Sigmoid colon (tissue), 4 donors: ENCODE results near the gene SLC50A1.

Experiments used
- CTCF ChIP-seq, 4 experiments: fragments of 450-650 bp in 3 of 4; fragments of 200-600 bp in 1 of 4; IDR thresholded peaks; one replicate each; pipeline ENCODE4 v1.5.1; 2016 to 2019; ENCODE audit warnings: antibody characterized with exemption in 4 of 4, mild to moderate bottlenecking in 3 of 4, moderate library complexity in 2 of 4
- EP300 ChIP-seq, 4 donors: sonication (generic); formaldehyde crosslinking; IDR thresholded peaks; one replicate each; pipeline ENCODE4 v1.6.1; 2017; ENCODE audit warnings: antibody characterized with exemption in 4 of 4
- POLR2A ChIP-seq, 2 donors: fragments of 450-650 bp; IDR thresholded peaks; one replicate each; pipeline ENCODE4 v1.6.1; 2016; ENCODE audit warnings: antibody characterized with exemption in 2 of 2, mild to moderate bottlenecking in 2 of 2, moderate library complexity in 2 of 2
- POLR2AphosphoS5 ChIP-seq, 4 donors: sonication (generic); formaldehyde crosslinking; IDR thresholded peaks; one replicate each; pipeline ENCODE4 v1.6.1; 2017; ENCODE audit warnings: antibody characterized with exemption in 4 of 4

- TF ChIP-seq CTCF (IDR thresholded peaks at IDR 0.05): no peak
- TF ChIP-seq POLR2A (IDR thresholded peaks at IDR 0.05): peak; percentile 16 to 83
- TF ChIP-seq POLR2AphosphoS5 (IDR thresholded peaks at IDR 0.05): peak; percentile 36 to 79 (median 73)
- TF ChIP-seq EP300 (IDR thresholded peaks at IDR 0.05): peak in 1 of 4 donors; percentile 26
Observed at GRCh38 chr1:155127105-155127966, 8.3 kb upstream of the SLC50A1 start, which contains the start of gene EFNA1.
